HG03520 (cell line): Measurements from ENCODE around the gene OLFM1.

Experiments used
- ATAC-seq: cut with Tn5 transposase; IDR thresholded peaks from one replicate; pipeline ENCODE4 v1.9.1; 2021; ENCODE audit warnings: mild to moderate bottlenecking, moderate library complexity; ENCODE audit not compliant: unreplicated experiment

OLFM1 gene

GRCh38 chr9:135076143-135076875 is 11.2 kb upstream of the OLFM1 start:
- no peak for ATAC-seq

- ATAC-seq, result no peak
Measured at GRCh38 chr9:135076876-135077430, 10.5 kb upstream of the OLFM1 start.

- ATAC-seq, result no peak
Measured at GRCh38 chr9:135077497-135078200, 9.8 kb upstream of the OLFM1 start.

- no peak for ATAC-seq
Measured at GRCh38 chr9:135078361-135078821, 9.1 kb upstream of the OLFM1 start.

- ATAC-seq, result no peak
Measured at GRCh38 chr9:135079018-135079417, 8.4 kb upstream of the OLFM1 start.

GRCh38 chr9:135079676-135080075 is 7.8 kb upstream of the OLFM1 start:
- ATAC-seq, result no peak

- no peak for ATAC-seq
Measured at GRCh38 chr9:135080286-135081263, 6.9 kb upstream of the OLFM1 start.

- ATAC-seq, result no peak
Measured at GRCh38 chr9:135081264-135081660, 6.2 kb upstream of the OLFM1 start.

GRCh38 chr9:135081731-135082130 is 5.7 kb upstream of the OLFM1 start:
- no peak for ATAC-seq

GRCh38 chr9:135082536-135082935 is 4.9 kb upstream of the OLFM1 start:
- no peak for ATAC-seq

GRCh38 chr9:135083241-135083810 is 4.1 kb upstream of the OLFM1 start:
- no peak for ATAC-seq

GRCh38 chr9:135083831-135084230 is 3.6 kb upstream of the OLFM1 start:
- ATAC-seq, result no peak

- ATAC-seq, result no peak
Measured at GRCh38 chr9:135084262-135084661, 3.2 kb upstream of the OLFM1 start.

- no peak for ATAC-seq
Measured at GRCh38 chr9:135084881-135085760, 2.3 kb upstream of the OLFM1 start.

GRCh38 chr9:135085830-135086546 is 1.5 kb upstream of the OLFM1 start:
- ATAC-seq, result no peak

- ATAC-seq, result no peak
Measured at GRCh38 chr9:135086597-135087488, 625 bp upstream of the OLFM1 start.

GRCh38 chr9:135087899-135088347 is 455 bp downstream of the OLFM1 start:
- no peak for ATAC-seq
